ENCODE measurements around the gene THY1.

Gene THY1

DNA sequence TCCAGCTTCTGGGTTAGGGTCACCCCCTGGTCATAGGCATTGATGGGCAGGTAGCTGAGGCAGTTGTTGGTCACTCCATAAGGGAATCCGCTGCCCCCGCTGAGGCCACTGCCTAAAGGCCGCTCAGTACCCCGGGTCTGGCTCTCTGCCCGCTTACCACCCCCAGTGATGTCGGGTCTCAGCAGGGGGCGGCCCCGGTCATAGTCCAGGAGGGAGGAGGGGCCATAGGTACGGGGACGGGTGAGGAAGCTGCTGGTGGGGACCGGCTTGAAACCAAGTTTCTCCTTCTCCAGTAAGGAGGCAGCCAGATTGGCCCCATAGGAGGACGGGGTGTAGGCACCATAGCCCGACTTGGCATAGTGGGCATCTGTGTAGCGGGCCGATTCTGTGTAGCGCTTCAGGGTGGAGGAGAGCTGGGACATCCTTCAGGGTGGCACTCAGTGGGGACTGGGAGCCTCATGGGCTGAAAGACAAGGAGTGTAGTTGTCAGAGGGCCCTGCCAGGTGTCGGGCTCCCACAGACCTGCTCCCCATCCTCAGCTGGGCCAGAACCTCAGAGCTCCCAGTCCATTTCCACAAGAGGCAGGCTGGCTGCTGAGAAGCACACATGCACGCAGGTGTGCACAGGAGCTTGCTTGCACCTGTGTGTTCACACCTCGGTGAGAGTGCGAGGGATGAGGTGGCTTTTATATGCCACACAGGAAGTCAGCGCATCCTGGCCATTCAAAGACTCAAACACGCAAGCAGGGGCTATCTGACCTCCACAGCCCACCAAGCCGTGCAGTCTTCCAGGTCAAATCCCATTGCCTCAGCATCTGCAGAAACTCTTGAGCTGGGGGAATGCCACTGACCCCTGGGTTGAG is 49.7 kb downstream of the THY1 start:
- TF ChIP-seq CTCF (IDR thresholded peaks at IDR 0.05; ENCODE audit: insufficient read depth, low read length, missing control alignments): no peak
- ChIA-PET CTCF (interaction anchor here (0.9 to 21.7 kb wide), 31 partner anchors 8 to 279 kb away, joined by 3 to 425 read pairs (median 6); partner anchors contain the start of genes C1QTNF5, CBL, MFRP and THY1), POLR2A (interaction anchor here (1.0 kb wide), 1 partner anchor 8 kb away, joined by 4 read pairs; no protein-coding TSS in a partner anchor)
- no peak overlapping the region for H3K4me3 ChIP-seq (ENCODE audit: low read depth, low read length)
- no peak for DNase-seq (ENCODE audit: low read depth, low spot score)

GRCh38 chr11:119372260-119373058 is 50.5 kb downstream of the THY1 start:
- DNase-seq (ENCODE audit: low read depth, low spot score): no peak
- no peak for TF ChIP-seq CTCF (IDR thresholded peaks at IDR 0.05; ENCODE audit: insufficient read depth, low read length, missing control alignments)
- ChIA-PET POLR2A (no interaction called here), CTCF (interaction anchor here (1.2 to 21.7 kb wide), 13 partner anchors 8 to 103 kb away, joined by 3 to 425 read pairs (median 42); partner anchors contain the start of genes C1QTNF5, MFRP and USP2)
- H3K4me3 ChIP-seq (ENCODE audit: low read depth, low read length): no peak overlapping the region

- CTCF ChIA-PET: interaction anchor here (7.7 to 21.7 kb wide), 5 partner anchors 10 to 104 kb away, joined by 86 to 425 read pairs (median 145); partner anchors contain the start of genes C1QTNF5, MFRP and USP2
- POLR2A ChIA-PET: no interaction called here
- no peak for TF ChIP-seq CTCF (IDR thresholded peaks at IDR 0.05; ENCODE audit: insufficient read depth, low read length, missing control alignments)
- DNase-seq (ENCODE audit: low read depth, low spot score): no peak
- H3K4me3 ChIP-seq (ENCODE audit: low read depth, low read length): no peak overlapping the region
Measured at GRCh38 chr11:119371778-119372182, 51.2 kb downstream of the THY1 start.

DNA sequence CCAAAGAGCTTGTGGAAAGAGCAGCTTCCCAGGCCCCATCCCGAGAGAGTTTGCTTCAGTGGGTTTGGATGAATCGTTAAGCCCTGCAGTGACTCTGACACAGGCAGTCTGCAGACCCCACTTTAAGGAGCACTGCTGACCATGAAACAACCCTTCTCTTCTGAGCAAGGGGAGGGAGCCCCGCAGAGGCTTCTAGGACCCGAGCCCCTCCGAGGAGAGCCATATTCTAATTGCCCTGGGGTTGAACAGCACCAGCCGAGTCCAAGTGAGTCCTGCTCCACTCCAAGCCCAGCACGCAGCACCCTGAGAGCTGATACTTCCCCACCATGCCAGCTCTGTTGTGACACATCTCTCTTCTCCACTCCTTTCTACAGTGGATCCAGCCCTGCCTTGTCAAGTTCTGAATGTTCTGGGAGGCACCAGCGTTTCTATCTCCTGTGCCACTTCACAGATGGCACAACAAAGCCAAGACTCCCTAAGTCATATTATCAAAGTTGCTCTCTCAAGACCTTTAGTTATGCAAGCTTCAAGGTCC is 51.8 kb downstream of the THY1 start:
- ChIA-PET POLR2A (no interaction called here), CTCF (interaction anchor here (4.8 to 21.7 kb wide), 6 partner anchors 9 to 104 kb away, joined by 31 to 425 read pairs (median 143); partner anchors contain the start of genes C1QTNF5, MFRP and USP2)
- H3K4me3 ChIP-seq (ENCODE audit: low read depth, low read length): no peak overlapping the region
- no peak for DNase-seq (ENCODE audit: low read depth, low spot score)
- TF ChIP-seq CTCF (IDR thresholded peaks at IDR 0.05; ENCODE audit: insufficient read depth, low read length, missing control alignments): no peak

DNA sequence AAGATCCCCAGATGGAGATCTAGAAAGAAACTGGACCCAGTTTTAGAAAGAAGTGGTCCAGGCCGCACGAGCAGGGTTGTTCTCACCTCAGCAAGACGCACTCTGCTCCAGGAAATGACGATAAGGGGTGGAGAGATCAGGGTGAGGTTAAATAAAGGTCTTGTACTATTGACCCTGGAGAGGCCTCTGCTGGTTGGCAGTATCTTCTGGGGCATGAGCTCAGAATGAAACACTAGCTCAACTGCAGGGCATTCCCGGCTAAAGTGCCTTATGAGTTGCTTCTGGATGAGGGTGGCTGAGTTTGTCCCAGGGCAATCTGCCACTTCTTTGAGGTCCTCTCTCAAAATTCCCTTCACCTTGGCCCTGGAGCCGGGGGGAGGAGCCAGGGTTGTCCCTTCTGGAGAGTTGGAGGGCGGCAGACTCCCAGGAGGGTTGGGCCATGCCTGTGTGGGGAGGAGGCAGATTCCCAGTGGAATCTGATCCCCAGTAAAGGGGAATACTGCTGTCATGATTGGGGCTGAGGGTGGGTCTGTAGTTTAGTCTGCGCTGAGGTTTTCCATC is 52.4 kb downstream of the THY1 start:
- ChIA-PET POLR2A (no interaction called here), CTCF (interaction anchor here (4.8 to 21.7 kb wide), 6 partner anchors 9 to 105 kb away, joined by 31 to 425 read pairs (median 143); partner anchors contain the start of genes C1QTNF5, MFRP and USP2)
- DNase-seq (ENCODE audit: low read depth, low spot score): no peak
- TF ChIP-seq CTCF (IDR thresholded peaks at IDR 0.05; ENCODE audit: insufficient read depth, low read length, missing control alignments): no peak
- H3K4me3 ChIP-seq (ENCODE audit: low read depth, low read length): no peak overlapping the region
